ENCODE data around the gene NBEAL2.

DNA sequence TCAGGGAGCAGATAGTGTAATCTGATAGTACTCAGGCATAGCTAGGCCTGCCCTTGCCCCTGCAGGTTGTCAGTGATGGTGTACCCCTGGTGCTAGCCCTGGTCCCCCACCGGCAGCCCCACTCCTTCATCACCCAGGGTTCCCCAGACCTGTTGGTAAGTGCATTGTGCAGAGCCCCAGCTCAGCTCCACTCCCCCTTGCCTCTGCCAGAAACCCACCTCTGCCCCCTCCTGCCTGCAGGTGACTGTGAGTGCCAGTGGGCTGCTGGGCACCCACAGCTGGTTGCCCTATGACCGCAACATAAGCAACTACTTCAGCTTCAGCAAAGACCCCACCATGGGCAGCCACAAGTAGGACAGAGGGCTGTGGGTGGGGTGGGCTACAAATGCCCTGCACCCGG lies 27.5 kb downstream of the NBEAL2 start:
- TF ChIP-seq, protein P1, sequence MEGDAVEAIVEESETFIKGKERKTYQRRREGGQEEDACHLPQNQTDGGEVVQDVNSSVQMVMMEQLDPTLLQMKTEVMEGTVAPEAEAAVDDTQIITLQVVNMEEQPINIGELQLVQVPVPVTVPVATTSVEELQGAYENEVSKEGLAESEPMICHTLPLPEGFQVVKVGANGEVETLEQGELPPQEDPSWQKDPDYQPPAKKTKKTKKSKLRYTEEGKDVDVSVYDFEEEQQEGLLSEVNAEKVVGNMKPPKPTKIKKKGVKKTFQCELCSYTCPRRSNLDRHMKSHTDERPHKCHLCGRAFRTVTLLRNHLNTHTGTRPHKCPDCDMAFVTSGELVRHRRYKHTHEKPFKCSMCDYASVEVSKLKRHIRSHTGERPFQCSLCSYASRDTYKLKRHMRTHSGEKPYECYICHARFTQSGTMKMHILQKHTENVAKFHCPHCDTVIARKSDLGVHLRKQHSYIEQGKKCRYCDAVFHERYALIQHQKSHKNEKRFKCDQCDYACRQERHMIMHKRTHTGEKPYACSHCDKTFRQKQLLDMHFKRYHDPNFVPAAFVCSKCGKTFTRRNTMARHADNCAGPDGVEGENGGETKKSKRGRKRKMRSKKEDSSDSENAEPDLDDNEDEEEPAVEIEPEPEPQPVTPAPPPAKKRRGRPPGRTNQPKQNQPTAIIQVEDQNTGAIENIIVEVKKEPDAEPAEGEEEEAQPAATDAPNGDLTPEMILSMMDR (IDR thresholded peaks at IDR 0.05) = no peak
- no peak for TF ChIP-seq POLR2AphosphoS5 (IDR thresholded peaks at IDR 0.05)
